Measurements from ENCODE around the gene DNASE1L1.

Gene DNASE1L1

DNA sequence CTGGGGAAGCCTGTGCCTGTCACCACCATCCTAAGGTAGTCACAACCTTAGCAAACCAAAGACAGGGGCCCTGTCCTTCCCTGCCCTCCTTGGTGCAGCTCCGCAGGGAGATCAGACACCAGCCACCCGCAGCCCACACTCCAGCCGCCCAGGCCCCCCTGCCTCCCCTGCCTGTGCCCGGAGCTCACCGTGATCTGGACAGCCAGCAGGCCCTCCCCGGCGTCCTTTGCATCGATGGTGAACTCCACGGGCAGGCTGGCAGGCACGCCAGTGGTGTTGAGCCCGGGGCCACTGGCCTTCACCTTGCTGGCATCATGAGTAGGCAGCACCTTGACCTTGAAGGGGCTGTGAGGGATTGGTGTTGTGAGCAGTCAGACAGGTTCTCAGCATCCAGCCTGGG, 51.0 kb downstream of the DNASE1L1 start:
- no peaks in the 10 kb centered on the region for H3K4me1 ChIP-seq (ENCODE audit: insufficient read depth, low read length)
- H3K36me3 ChIP-seq (ENCODE audit: insufficient read depth, low read length) = peaks cover 75% of the 10 kb centered on the region
- H3K4me3 ChIP-seq (ENCODE audit: low read length) = no peak overlapping the region
- peaks cover 2% of the 10 kb centered on the region for H3K27me3 ChIP-seq (ENCODE audit: insufficient read depth, low read length)
- H3K9me3 ChIP-seq (ENCODE audit: low read length) = no peaks in the 10 kb centered on the region
- H2AFZ ChIP-seq (ENCODE audit: low read depth, low read length) = no peak overlapping the region

- Histone ChIP-seq H2AFZ (ENCODE audit: low read depth, low read length) (no peak overlapping the region), H3K4me1 (ENCODE audit: insufficient read depth, low read length) (no peaks in the 10 kb centered on the region), H3K36me3 (ENCODE audit: insufficient read depth, low read length) (peaks cover 76% of the 10 kb centered on the region), H3K9me3 (ENCODE audit: low read length) (no peaks in the 10 kb centered on the region), H3K4me3 (ENCODE audit: low read length) (no peak overlapping the region), H3K27me3 (ENCODE audit: insufficient read depth, low read length) (peaks cover 2% of the 10 kb centered on the region)
Observed at GRCh38 chrX:154357205-154357604, 51.8 kb downstream of the DNASE1L1 start.

GRCh38 chrX:154356596-154356995, 52.5 kb downstream of the DNASE1L1 start:
- Histone ChIP-seq H3K36me3 (ENCODE audit: insufficient read depth, low read length) (peaks cover 76% of the 10 kb centered on the region), H2AFZ (ENCODE audit: low read depth, low read length) (no peak overlapping the region), H3K4me1 (ENCODE audit: insufficient read depth, low read length) (no peaks in the 10 kb centered on the region), H3K4me3 (ENCODE audit: low read length) (no peak overlapping the region), H3K9me3 (ENCODE audit: low read length) (no peaks in the 10 kb centered on the region), H3K27me3 (ENCODE audit: insufficient read depth, low read length) (peaks cover 2% of the 10 kb centered on the region)

DNA sequence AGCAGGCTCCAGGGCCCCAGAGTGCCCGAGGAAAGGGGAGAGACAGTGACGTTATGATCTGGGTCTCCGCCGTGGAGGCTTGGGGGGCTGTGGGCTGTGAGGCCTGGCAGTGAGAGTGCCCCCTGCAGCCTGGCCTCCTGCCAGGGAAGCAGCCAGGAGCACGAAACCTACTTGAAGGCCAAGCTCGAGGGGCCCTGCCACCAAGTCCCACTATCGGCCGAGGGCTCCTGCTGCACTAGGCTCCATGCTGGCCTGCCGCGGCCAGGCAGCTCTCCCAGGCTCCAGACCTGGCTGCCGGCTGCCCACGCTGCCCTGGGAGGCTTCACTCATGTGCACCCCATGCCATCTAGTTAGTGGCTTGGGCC, 53.3 kb downstream of the DNASE1L1 start:
- Histone ChIP-seq H3K36me3 (ENCODE audit: insufficient read depth, low read length) (peaks cover 77% of the 10 kb centered on the region), H3K9me3 (ENCODE audit: low read length) (no peaks in the 10 kb centered on the region), H3K4me3 (ENCODE audit: low read length) (no peak overlapping the region), H3K27me3 (ENCODE audit: insufficient read depth, low read length) (peaks cover 2% of the 10 kb centered on the region), H2AFZ (ENCODE audit: low read depth, low read length) (no peak overlapping the region), H3K4me1 (ENCODE audit: insufficient read depth, low read length) (no peaks in the 10 kb centered on the region)

DNA sequence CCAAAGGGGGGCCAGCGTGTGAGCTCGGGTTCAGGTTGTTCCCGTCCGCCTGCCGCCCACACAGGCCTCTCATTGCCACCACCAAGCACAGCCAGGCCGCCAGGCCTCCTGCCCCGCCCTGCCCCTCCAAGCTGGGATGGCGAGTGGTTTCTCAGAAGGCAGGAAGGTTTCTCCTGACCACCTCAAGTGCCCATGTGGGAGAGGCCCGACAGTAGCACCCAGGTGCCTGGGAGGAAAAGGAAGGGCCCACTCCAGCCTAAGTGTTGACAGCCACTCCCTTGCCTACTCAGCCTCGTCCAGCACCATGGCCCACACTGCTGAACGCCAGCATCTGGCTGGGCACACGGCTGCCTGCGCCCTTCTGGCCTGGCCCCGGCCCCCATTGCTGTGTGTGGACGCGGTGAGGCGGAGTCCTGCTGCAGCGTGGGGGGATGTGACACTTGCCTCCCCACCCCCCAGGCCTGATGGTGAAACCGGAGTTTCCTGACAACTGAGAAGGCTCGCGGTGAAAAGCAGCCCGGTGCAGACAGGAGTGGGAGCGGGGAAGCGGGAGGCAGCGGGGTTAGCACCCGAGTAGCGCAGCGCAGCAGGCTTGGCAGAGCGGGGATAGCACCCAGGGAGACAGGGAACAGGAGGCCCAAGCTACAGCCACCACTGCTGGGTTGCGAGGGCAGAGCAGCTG, 53.8 kb downstream of the DNASE1L1 start:
- peaks cover 78% of the 10 kb centered on the region for H3K36me3 ChIP-seq (ENCODE audit: insufficient read depth, low read length)
- no peak overlapping the region for H2AFZ ChIP-seq (ENCODE audit: low read depth, low read length)
- peaks cover 2% of the 10 kb centered on the region for H3K27me3 ChIP-seq (ENCODE audit: insufficient read depth, low read length)
- no peak overlapping the region for H3K4me3 ChIP-seq (ENCODE audit: low read length)
- no peaks in the 10 kb centered on the region for H3K9me3 ChIP-seq (ENCODE audit: low read length)
- H3K4me1 ChIP-seq (ENCODE audit: insufficient read depth, low read length) = no peaks in the 10 kb centered on the region

DNA sequence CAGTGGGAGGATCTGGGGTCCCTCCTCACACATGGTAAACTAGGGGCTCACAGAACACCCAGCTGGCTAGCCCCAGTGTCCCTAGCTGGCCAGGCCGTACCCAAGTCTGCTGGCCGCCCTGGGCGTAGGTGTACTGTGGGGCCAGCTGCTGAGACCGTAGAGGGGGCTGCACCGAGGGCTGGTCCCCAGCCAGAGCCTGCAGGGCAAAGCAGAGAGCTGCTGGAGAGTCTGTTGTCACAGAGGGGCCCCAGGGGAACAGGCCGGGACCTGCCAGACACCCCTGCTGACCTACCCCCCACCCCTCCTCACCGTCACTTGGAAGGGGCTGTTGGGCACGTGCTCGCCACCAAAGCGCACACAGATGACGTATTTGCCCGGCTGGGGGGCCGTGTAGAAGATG, 54.5 kb downstream of the DNASE1L1 start:
- Histone ChIP-seq H3K36me3 (ENCODE audit: insufficient read depth, low read length) (peaks cover 76% of the 10 kb centered on the region), H2AFZ (ENCODE audit: low read depth, low read length) (no peak overlapping the region), H3K4me1 (ENCODE audit: insufficient read depth, low read length) (no peaks in the 10 kb centered on the region), H3K9me3 (ENCODE audit: low read length) (no peaks in the 10 kb centered on the region), H3K27me3 (ENCODE audit: insufficient read depth, low read length) (peaks cover 2% of the 10 kb centered on the region), H3K4me3 (ENCODE audit: low read length) (no peak overlapping the region)

DNA sequence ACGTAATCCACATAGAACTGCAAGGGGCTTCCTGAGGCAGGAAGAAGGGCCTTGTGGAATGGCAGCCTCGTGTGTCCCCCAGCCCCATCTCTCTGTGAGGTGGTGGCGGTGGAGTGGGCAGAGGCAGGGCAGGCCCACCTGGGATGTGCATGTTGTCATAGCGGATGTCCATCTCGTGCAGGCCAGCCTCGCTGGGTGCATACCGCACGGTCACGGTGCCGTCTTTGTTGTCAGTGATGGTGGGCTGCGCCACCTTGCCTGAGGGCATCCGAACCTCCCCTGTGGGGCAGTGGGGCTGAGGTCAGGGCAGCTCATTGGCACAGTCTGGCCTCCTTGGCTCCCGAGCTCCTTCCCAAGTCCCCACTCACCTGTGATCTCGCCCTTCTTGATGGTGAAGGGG, 55.0 kb downstream of the DNASE1L1 start:
- Histone ChIP-seq H3K27me3 (ENCODE audit: insufficient read depth, low read length) (peaks cover 2% of the 10 kb centered on the region), H2AFZ (ENCODE audit: low read depth, low read length) (no peak overlapping the region), H3K4me1 (ENCODE audit: insufficient read depth, low read length) (no peaks in the 10 kb centered on the region), H3K9me3 (ENCODE audit: low read length) (no peaks in the 10 kb centered on the region), H3K4me3 (ENCODE audit: low read length) (no peak overlapping the region), H3K36me3 (ENCODE audit: insufficient read depth, low read length) (peaks cover 71% of the 10 kb centered on the region)

- Histone ChIP-seq H3K4me1 (ENCODE audit: insufficient read depth, low read length) (no peaks in the 10 kb centered on the region), H3K9me3 (ENCODE audit: low read length) (no peaks in the 10 kb centered on the region), H3K36me3 (ENCODE audit: insufficient read depth, low read length) (peaks cover 69% of the 10 kb centered on the region), H3K4me3 (ENCODE audit: low read length) (no peak overlapping the region), H2AFZ (ENCODE audit: low read depth, low read length) (no peak overlapping the region), H3K27me3 (ENCODE audit: insufficient read depth, low read length) (peaks cover 2% of the 10 kb centered on the region)
Observed at GRCh38 chrX:154353172-154353843, 55.7 kb downstream of the DNASE1L1 start.

DNA sequence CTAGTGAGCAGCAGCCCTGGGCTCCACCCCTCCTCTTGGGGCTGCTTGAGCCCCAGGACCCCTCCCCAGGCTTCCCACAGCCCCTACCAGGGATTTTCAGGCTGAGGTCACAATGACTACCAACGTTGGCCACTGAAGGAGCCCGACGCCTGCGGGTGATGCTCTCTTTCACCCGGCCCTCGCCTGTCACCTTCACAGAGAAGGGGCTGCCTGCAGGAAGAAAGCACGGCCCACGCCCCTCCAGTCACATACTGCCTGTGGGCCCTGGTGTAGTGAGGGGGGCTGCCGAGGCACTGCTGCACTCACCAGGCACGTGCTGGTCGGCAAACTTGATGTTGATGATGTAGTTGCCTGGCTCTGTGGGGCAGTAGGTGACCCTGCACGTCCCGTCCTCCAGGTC, 56.6 kb downstream of the DNASE1L1 start:
- Histone ChIP-seq H3K9me3 (ENCODE audit: low read length) (no peaks in the 10 kb centered on the region), H2AFZ (ENCODE audit: low read depth, low read length) (no peak overlapping the region), H3K27me3 (ENCODE audit: insufficient read depth, low read length) (no peaks in the 10 kb centered on the region), H3K4me1 (ENCODE audit: insufficient read depth, low read length) (no peaks in the 10 kb centered on the region), H3K4me3 (ENCODE audit: low read length) (no peak overlapping the region), H3K36me3 (ENCODE audit: insufficient read depth, low read length) (peaks cover 60% of the 10 kb centered on the region)

GRCh38 chrX:154352012-154352401, 57.0 kb downstream of the DNASE1L1 start:
- no peaks in the 10 kb centered on the region for H3K9me3 ChIP-seq (ENCODE audit: low read length)
- H3K27me3 ChIP-seq (ENCODE audit: insufficient read depth, low read length) = no peaks in the 10 kb centered on the region
- H3K4me3 ChIP-seq (ENCODE audit: low read length) = no peak overlapping the region
- peaks cover 56% of the 10 kb centered on the region for H3K36me3 ChIP-seq (ENCODE audit: insufficient read depth, low read length)
- H3K4me1 ChIP-seq (ENCODE audit: insufficient read depth, low read length) = no peaks in the 10 kb centered on the region
- H2AFZ ChIP-seq (ENCODE audit: low read depth, low read length) = no peak overlapping the region
